Esophagus (tissue), 2 donors: ENCODE measurements around the gene CBFA2T3. TPM values are rescaled to one million over a fixed set of nuclear protein-coding genes. Genes with fewer than 3 reads are reported as not detected.
A peak's percentile ranks its signal among the peaks of the same experiment; 100 is the strongest.

ENCODE experiments used
- H3K27ac ChIP-seq, 2 donors: one replicate each; pipeline ENCODE4 v1.5.1; 2013; ENCODE audit warnings: low read depth in 2 of 2, mild to moderate bottlenecking in 2 of 2, inconsistent platforms in 1 of 2, low read length in 1 of 2, moderate library complexity in 1 of 2
- H3K27me3 ChIP-seq, 2 donors: one replicate each; pipeline ENCODE4 v1.6.1; 2013; ENCODE audit warnings: low read length in 2 of 2, control low read depth in 1 of 2, mild to moderate bottlenecking in 1 of 2; ENCODE audit not compliant: insufficient read depth in 2 of 2, control insufficient read depth in 1 of 2
- H3K36me3 ChIP-seq, 2 donors: one replicate each; pipeline ENCODE4 v1.6.1; 2013; ENCODE audit warnings: low read length in 1 of 2; ENCODE audit not compliant: control insufficient read depth in 2 of 2, insufficient read depth in 2 of 2
- H3K4me1 ChIP-seq, 2 donors: one replicate each; pipeline ENCODE4 v1.6.1; 2013; ENCODE audit warnings: low read length in 1 of 2; ENCODE audit not compliant: control insufficient read depth in 2 of 2, insufficient read depth in 2 of 2
- H3K4me3 ChIP-seq, 2 donors: one replicate each; pipeline ENCODE4 v1.5.1; 2013; ENCODE audit warnings: low read length in 2 of 2, mild to moderate bottlenecking in 2 of 2, low read depth in 1 of 2, moderate library complexity in 1 of 2
- H3K9me3 ChIP-seq, 2 donors: one replicate each; pipeline ENCODE4 v1.6.1; 2013; ENCODE audit warnings: mild to moderate bottlenecking in 2 of 2, low read depth in 1 of 2, low read length in 1 of 2, moderate library complexity in 1 of 2; ENCODE audit not compliant: control insufficient read depth in 2 of 2, insufficient read depth in 1 of 2
- WGBS, 2 donors: extraction: QIAGEN DNeasy Blood & Tissue Kit; methylation state at CpG; one replicate each; pipeline ENCODE4 v1.1.7; 2013; 5-methylcytosine and 5-hydroxymethylcytosine counted together
- polyA plus RNA-seq, 2 donors: library from polyadenylated mRNA; stranded (reverse); fragments of 200-250 nt; gene quantifications; one replicate each; pipeline ENCODE4 v1.2.3, GENCODE V29; 2013
- donor health status: healthy with polysubstance abuse.
- donor health status: Bipolar disorder and iron deficiency.

Gene CBFA2T3
- polyA plus RNA-seq, 2 donors: 0.93 to 1.4 TPM

DNA sequence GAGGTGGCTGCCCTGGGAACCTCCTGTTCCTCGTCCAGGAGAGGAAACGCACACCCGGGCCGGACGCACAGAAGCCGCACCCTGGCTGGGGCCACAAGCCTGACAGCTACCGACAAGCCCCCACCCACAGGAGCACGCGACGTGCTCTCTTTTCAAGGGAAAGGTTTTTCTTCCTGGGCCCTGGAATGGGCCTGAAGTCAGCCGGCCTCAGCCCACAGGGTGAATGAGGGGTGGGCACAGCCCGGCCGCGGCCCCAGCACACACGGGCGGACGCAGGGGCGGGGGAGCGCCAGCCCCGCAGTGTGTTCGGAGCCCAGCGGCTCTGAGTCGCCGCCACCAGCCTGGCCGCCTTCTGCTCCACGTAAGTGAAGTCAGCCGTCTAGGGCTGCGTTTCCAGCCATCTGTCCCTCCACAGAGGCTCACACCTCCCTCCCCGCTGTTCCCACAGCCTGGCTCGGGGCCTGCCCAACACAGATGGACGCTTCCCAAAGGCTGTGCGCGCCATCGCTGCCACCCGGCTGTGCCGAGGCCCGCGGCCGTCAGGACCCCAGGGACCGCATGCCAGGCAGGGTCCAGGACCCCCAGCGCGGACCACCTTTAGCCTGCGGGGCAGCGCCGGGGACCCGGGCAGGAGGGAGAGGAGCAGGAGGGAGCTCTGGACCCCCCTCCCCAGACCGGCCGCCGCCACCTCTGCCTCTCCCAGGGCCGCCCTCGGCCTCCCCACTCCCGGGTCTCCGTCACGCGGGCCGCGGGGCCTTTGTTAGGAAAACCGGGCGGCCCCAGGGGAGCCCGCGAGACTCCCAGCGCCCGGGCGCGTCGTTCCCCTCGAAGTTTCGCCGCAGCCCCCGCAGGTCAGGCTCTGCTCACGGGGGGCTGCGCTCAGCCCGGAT lies 36.8 kb downstream of the CBFA2T3 start:
- H3K4me3 ChIP-seq: peak overlapping the region; percentile 40 to 43
- peaks cover 0 to 13% of the 10 kb centered on the region in 2 donors for H3K27me3 ChIP-seq
- peaks cover 9 to 10% of the 10 kb centered on the region in 2 donors for H3K4me1 ChIP-seq
- H3K36me3 ChIP-seq: no peaks in the 10 kb centered on the region
- peaks cover 0 to 4% of the 10 kb centered on the region in 2 donors for H3K9me3 ChIP-seq
- 3 to 4% methylated on average over 69 to 73 of the region's 73 CpGs for whole genome bisulfite sequencing, 2 donors
- peak overlapping the region; percentile 3 to 37 for H3K27ac ChIP-seq

DNA sequence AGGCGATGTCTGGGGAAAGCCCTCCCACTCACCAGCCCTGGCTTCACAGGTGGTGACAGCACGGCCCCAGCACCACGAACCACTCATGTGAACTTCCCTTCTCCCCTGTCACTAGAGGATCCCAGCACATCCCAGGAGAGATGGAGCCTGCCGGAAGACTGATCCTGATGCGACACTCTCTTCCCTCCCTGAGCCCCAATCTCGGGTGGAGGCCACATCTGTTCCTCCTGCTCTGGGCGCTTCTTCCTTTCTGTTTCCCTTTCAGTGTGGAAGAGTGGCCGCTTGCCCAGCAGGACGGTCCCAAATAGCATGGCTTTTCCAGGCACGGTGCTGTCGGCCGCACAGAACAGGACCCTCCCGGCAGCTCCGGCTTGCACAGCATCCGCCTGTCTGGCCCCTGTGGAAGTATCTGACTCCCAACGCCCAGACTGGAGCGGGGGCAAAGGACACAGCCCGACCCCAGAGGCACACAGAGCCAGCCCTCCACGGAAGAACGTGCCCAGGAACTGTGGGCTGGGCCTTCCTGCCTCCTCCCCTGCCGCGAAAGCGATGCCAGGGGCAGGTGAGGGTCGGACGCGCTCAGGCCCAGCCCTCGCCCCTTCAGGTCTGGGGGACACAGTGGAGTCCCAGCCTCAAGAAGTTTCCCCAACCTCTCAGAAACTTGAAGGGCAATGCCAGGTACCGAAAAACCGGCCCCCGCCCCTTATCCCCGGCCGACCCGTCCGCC lies 37.6 kb downstream of the CBFA2T3 start:
- no peaks in the 10 kb centered on the region for H3K36me3 ChIP-seq
- H3K27ac ChIP-seq: peak overlapping the region in 1 of 2 donors; percentile 19
- peaks cover 0 to 13% of the 10 kb centered on the region in 2 donors for H3K27me3 ChIP-seq
- H3K4me3 ChIP-seq: peak overlapping the region; percentile 26 to 31
- H3K9me3 ChIP-seq: peaks cover 0 to 1% of the 10 kb centered on the region in 2 donors
- WGBS, 2 donors: 13 to 16% methylated on average over 34 of the region's 34 CpGs
- peaks cover 9 to 10% of the 10 kb centered on the region in 2 donors for H3K4me1 ChIP-seq

DNA sequence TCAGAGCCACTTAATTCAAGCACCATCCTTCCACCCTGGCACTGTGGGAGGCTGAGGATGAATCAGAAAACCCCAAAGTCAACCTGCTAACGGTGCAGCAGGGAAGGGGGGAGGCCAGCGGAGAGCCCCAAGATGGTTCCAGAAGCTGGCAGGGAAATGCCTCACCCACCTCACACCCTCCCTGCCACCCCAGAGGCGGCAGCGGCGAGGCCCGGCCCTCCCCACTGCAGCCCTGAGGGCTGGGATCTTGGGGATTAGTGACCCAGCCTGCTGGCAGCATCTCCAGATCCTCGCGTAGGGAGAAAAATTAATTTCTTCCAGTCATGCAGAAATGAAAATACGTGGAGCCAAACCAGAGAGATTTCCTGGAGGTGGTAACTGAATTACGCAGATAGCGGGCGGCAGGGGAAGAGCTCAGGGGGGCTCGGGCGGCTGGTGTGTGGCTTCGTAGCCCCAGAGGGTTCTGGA lies 38.2 kb downstream of the CBFA2T3 start:
- Histone ChIP-seq H3K9me3 (no peaks in the 10 kb centered on the region), H3K27me3 (peaks cover 0 to 13% of the 10 kb centered on the region in 2 donors), H3K36me3 (no peaks in the 10 kb centered on the region), H3K4me3 (no peak overlapping the region), H3K4me1 (peaks cover 9 to 10% of the 10 kb centered on the region in 2 donors), H3K27ac (no peak overlapping the region)
- WGBS, 2 donors: 15 to 38% methylated on average over 15 of the region's 15 CpGs

DNA sequence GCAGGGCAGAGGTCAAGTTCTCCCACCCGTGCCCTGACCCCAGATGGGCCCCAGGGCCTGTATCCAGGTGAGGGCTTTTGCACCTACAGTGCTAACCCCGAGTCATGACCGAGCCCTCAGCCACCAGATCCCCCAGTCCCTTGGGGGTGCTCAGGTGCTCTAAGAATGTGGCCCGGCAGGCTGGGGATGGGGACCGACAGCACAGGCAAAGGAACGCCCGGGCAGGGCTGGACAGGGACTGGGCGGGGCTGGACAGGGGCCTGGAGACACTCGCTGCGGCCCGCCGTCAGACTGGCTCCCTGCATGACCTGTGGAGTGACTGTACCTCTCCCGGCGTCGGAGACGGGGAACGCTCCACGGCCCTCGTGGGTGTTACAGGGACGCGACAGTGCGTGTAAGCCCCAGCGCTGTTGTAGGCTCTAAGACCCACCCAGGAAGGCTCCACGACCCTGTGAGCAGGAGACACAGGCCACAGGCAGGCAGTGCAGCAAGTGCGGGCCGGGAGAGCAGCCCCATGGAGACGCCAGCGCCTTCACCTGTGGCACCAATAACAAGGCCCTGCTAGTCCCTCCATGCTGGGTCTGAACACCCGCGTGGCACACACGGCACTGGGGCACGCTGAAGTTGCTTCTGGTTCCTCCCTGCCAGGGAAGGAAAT lies 38.8 kb downstream of the CBFA2T3 start:
- Histone ChIP-seq H3K36me3 (no peaks in the 10 kb centered on the region), H3K27ac (no peak overlapping the region), H3K4me1 (peaks cover 9 to 10% of the 10 kb centered on the region in 2 donors), H3K27me3 (peaks cover 0 to 13% of the 10 kb centered on the region in 2 donors), H3K4me3 (no peak overlapping the region), H3K9me3 (no peaks in the 10 kb centered on the region)
- 52 to 72% methylated on average over 32 of the region's 32 CpGs for WGBS, 2 donors

DNA sequence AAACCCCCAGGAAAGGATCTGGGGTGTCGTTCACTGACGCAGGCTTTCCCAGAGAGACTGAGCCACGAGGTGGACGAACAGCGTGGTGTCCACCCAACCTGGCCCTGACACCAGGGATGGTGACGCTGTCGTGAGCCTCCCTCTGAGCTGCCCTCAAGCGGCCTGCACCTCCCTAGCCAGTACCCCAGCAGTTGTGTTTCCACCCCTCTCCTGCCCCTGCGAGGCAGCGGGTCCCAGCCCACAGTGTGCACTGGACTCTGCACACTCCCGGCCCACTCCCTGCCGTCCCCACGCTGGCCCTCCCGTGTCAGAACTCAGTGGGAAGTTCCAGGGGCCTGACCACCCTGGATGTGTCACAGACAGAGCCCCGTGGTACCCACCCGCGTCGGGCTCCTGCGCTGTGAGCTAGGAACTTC lies 39.8 kb downstream of the CBFA2T3 start:
- Histone ChIP-seq H3K36me3 (no peaks in the 10 kb centered on the region), H3K4me1 (peaks cover 9 to 10% of the 10 kb centered on the region in 2 donors), H3K4me3 (no peak overlapping the region), H3K27me3 (peaks cover 0 to 9% of the 10 kb centered on the region in 2 donors), H3K27ac (no peak overlapping the region), H3K9me3 (no peaks in the 10 kb centered on the region)
- WGBS, 2 donors: 83 to 85% methylated on average over 19 of the region's 19 CpGs

DNA sequence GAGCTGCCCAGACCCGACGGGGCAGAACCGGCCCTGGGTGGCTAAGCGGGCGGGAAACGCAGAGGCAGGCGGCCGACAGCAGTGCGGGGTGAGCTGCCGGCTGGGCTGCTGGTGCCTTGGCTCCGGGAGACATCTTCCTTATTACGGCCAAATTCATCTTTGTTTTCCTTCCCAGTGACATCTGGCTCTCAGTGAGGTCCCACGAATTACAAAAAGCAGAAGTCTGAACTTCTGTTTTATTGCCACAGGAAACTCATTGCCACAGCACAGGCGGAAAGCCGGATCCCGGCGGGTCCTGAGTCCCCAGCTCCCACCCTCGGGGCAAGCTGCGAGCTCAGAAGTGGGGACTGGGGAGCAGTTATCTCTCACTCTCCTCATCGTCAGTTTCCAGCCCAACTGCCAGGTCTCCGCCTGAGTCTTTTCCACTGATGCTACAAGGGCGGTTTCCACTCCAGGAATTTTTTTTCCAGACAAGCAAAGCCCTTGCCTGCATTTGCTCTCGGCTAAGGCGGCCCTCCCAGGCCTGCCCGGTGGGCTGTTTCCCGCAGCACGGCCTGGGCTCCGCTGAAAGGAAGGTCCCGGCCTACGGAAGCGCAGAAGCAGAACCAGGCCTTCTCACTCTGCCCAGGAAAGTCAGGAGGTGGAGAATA lies 40.3 kb downstream of the CBFA2T3 start:
- H3K4me3 ChIP-seq: no peak overlapping the region
- 40 to 51% methylated on average over 31 of the region's 31 CpGs for WGBS, 2 donors
- H3K9me3 ChIP-seq: no peaks in the 10 kb centered on the region
- H3K36me3 ChIP-seq: no peaks in the 10 kb centered on the region
- peak overlapping the region in 1 of 2 donors; percentile 22 for H3K27ac ChIP-seq
- peaks cover 0 to 9% of the 10 kb centered on the region in 2 donors for H3K27me3 ChIP-seq
- peaks cover 9 to 10% of the 10 kb centered on the region in 2 donors for H3K4me1 ChIP-seq

DNA sequence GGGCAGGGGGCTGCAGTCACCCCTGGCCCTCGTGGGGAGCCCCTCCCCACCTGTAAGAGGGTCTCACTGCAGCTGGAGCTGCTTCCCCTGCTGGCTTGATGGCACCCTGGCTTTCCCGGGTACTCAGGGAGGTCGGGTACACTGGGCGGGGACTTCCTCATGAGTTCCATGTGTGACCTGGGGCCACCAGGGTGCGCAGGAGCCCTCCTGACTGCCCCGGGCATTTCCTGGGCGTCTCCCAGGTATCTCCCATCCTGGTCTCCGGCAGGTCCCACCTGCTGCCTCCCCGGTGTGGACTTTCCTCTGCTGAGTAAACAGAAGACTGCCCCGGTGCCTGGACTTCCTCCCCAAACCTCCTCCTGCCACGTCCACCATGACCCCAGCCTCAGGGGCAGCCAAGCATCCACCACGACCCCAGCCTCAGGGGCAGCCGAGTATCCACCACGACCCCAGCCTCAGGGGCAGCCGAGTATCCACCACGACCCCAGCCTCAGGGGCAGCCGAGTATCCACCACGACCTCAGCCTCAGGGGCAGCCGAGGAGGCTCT lies 40.9 kb downstream of the CBFA2T3 start:
- 23 to 28% methylated on average over 18 to 19 of the region's 19 CpGs for WGBS, 2 donors
- Histone ChIP-seq H3K27ac (no peak overlapping the region), H3K27me3 (peaks cover 0 to 9% of the 10 kb centered on the region in 2 donors), H3K4me3 (no peak overlapping the region), H3K4me1 (peaks cover 7 to 9% of the 10 kb centered on the region in 2 donors), H3K9me3 (no peaks in the 10 kb centered on the region), H3K36me3 (no peaks in the 10 kb centered on the region)

DNA sequence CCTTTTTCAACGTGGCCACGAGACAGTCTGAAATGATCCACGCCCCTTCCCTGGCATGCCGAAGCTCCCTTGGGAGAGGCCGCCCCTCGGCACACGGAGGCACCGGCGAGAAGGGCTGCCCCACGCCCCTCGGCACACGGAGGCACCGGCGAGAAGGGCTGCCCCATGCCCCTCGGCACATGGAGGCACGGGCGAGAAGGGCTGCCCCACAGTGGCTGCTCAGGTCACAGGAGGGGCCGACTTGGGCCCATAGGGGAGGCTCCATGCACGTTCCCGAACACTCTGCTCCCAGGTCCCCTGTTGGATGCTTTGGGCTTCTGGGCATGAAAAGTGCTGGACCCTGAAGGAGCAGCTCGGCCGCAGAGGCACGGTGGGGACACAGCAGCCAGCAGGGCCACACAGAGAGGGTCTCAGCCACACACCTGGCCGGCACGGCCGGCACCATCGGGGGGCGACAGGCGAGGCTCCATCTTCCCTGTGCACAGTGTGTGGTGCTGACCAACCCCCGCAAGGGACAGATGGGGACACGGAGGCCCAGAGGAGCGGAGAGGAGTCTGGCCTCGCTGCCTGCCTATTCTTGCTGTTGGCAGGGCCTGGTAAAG lies 42.8 kb downstream of the CBFA2T3 start:
- no peaks in the 10 kb centered on the region for H3K27me3 ChIP-seq
- 77 to 78% methylated on average over 33 of the region's 33 CpGs for WGBS, 2 donors

More for the DNA sequence above, 42.8 kb downstream of the CBFA2T3 start:
- H3K9me3 ChIP-seq: peaks cover 0 to 2% of the 10 kb centered on the region in 2 donors
- H3K4me3 ChIP-seq: no peak overlapping the region
- H3K4me1 ChIP-seq: peaks cover 5 to 6% of the 10 kb centered on the region in 2 donors
- H3K36me3 ChIP-seq: no peaks in the 10 kb centered on the region
- no peak overlapping the region for H3K27ac ChIP-seq
